Natural killer cell (primary cell): ENCODE data around the gene GAP43. TPM values are rescaled to one million over a fixed set of nuclear protein-coding genes. Genes with fewer than 3 reads are reported as not detected.

Experiments
- ATAC-seq, 3 donors: fragments of 150-1000 bp in 2 of 3; fragments of 200-7000 bp in 1 of 3; cut with Tn5 transposase; 1 replicate in 1 of 3; 2 replicates in 2 of 3; pipeline ENCODE4 v1.10.0; 2021; ENCODE audit warnings: mild to moderate bottlenecking in 2 of 3, moderate library complexity in 2 of 3
- DNase-seq, 2 donors: peaks; one replicate each; pipeline versions ENCODE4 v3.0.0 to v3.0.0-alpha.2; 2013 to 2021; ENCODE audit warnings: mixed read lengths in 1 of 2
- H3K27ac ChIP-seq: one replicate; pipeline ENCODE4 v1.5.1; 2013; ENCODE audit warnings: mild to moderate bottlenecking, low read length
- H3K27me3 ChIP-seq: one replicate; pipeline ENCODE4 v1.6.1; 2013; ENCODE audit warnings: low read length; ENCODE audit not compliant: control insufficient read depth, insufficient read depth
- H3K36me3 ChIP-seq: one replicate; pipeline ENCODE4 v1.6.1; 2013; ENCODE audit warnings: low read length; ENCODE audit not compliant: control insufficient read depth, insufficient read depth
- H3K4me1 ChIP-seq: one replicate; pipeline ENCODE4 v1.6.1; 2013; ENCODE audit warnings: low read length; ENCODE audit not compliant: control insufficient read depth, insufficient read depth
- H3K4me3 ChIP-seq: one replicate; pipeline ENCODE4 v1.5.1; 2013; ENCODE audit warnings: low read length
- H3K9me3 ChIP-seq: one replicate; pipeline ENCODE4 v1.6.1; 2013; ENCODE audit warnings: low read length; ENCODE audit not compliant: control insufficient read depth, insufficient read depth
- H3K27ac Mint-ChIP-seq, 2 donors: one replicate each; pipeline ENCODE4 v1.8.0; 2022; ENCODE audit warnings: mild to moderate bottlenecking in 2 of 2, mixed read lengths in 2 of 2, moderate library complexity in 1 of 2
- H3K27me3 Mint-ChIP-seq, 2 donors: one replicate each; pipeline ENCODE4 v1.8.0; 2022; ENCODE audit warnings: low read depth in 2 of 2, mixed read lengths in 2 of 2
- H3K36me3 Mint-ChIP-seq: one replicate; pipeline ENCODE4 v1.8.0; 2022; ENCODE audit warnings: mixed read lengths
- H3K4me1 Mint-ChIP-seq, 2 donors: one replicate each; pipeline ENCODE4 v1.8.0; 2022; ENCODE audit warnings: mixed read lengths in 2 of 2
- H3K4me3 Mint-ChIP-seq: one replicate; pipeline ENCODE4 v1.8.0; 2022; ENCODE audit warnings: mild to moderate bottlenecking, moderate library complexity, mixed read lengths
- H3K9me3 Mint-ChIP-seq, 2 donors: one replicate each; pipeline ENCODE4 v1.8.0; 2022; ENCODE audit warnings: mixed read lengths in 2 of 2
- WGBS: methylation state at CpG from one replicate; pipeline ENCODE4 v1.1.7; 2013; ENCODE audit warnings: missing lambda C conversion rate; ENCODE audit not compliant: insufficient coverage; 5-methylcytosine and 5-hydroxymethylcytosine counted together
- intact Hi-C: fragments of 100-400 bp; cut with micrococcal nuclease; formaldehyde crosslinking; loops from one replicate; pipeline ENCODE4 v1.14.2; 2022
- total RNA-seq, 4 donors: library from RNA; stranded (reverse); fragments of 120-200 nt in 1 of 4; gene quantifications; one replicate each; pipeline versions ENCODE4 v1.2.3 to v1.2.4, GENCODE V29; 2013 to 2022
- TF ChIP-seq, protein P1 (sequence below): fragments of 200-600 bp; IDR thresholded peaks from one replicate; pipeline ENCODE4 v1.8.0; 2022; ENCODE audit warnings: antibody characterized with exemption

Gene GAP43
- total RNA-seq, 3 donors from 2014 or later (not counting 1 experiment from before 2014, with no cell fraction given) = 0.14 TPM; not detected in 2

DNA sequence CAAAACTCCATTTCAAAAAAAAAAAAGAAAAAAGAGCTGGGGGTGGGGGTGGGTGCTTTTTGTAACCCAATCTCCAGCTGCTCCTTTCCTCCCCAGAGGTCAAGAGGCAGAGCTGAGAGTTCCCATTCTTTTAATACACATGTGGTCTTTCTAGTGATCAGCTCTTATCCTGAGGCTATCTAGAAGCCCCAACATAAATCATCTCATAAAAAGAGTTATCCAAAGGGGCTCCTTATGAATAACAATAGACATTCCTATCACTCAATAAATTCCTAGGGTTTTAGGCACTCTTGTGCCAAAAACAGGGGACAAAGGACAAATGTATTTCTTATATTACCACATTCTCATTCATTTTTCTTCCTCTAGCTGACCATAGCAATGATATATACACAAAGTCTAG, 25.1 kb upstream of the GAP43 start:
- Mint-ChIP-seq H3K9me3 (peaks cover 0 to 2% of the 10 kb centered on the region in 2 donors), H3K27me3 (peaks cover 10 to 12% of the 10 kb centered on the region in 2 donors), H3K4me1 (no peaks in the 10 kb centered on the region), H3K36me3 (no peaks in the 10 kb centered on the region), H3K27ac (no peak overlapping the region), H3K4me3 (no peak overlapping the region)
- H3K4me3 ChIP-seq = no peak overlapping the region
- H3K4me1 ChIP-seq = no peaks in the 10 kb centered on the region
- intact Hi-C loops = no loop called here
- H3K36me3 ChIP-seq = no peaks in the 10 kb centered on the region
- H3K27ac ChIP-seq = no peak overlapping the region
- no peak for DNase-seq
- no peak for ATAC-seq
- TF ChIP-seq, protein P1, sequence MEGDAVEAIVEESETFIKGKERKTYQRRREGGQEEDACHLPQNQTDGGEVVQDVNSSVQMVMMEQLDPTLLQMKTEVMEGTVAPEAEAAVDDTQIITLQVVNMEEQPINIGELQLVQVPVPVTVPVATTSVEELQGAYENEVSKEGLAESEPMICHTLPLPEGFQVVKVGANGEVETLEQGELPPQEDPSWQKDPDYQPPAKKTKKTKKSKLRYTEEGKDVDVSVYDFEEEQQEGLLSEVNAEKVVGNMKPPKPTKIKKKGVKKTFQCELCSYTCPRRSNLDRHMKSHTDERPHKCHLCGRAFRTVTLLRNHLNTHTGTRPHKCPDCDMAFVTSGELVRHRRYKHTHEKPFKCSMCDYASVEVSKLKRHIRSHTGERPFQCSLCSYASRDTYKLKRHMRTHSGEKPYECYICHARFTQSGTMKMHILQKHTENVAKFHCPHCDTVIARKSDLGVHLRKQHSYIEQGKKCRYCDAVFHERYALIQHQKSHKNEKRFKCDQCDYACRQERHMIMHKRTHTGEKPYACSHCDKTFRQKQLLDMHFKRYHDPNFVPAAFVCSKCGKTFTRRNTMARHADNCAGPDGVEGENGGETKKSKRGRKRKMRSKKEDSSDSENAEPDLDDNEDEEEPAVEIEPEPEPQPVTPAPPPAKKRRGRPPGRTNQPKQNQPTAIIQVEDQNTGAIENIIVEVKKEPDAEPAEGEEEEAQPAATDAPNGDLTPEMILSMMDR = no peak
- H3K27me3 ChIP-seq = no peaks in the 10 kb centered on the region
- no peaks in the 10 kb centered on the region for H3K9me3 ChIP-seq

DNA sequence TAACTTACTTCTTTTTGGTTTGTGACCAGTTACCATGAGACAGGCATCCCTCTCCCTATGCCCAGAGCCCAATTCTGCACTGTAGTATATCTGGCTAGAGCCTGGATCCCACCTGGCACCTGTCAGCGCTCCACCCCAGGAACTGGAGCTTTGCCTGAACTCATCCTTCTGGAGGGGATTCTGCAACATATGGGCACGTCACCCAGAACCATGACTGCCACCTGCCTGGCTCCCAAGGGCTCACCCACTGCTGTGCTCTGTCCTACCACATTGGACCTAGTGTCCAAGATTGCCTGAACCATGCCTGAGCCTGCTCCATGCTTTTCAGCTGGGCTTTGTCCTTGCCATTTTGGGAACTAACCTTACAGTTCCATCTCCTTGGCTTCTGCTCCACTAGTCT, 21.1 kb upstream of the GAP43 start:
- H3K4me1 ChIP-seq = no peaks in the 10 kb centered on the region
- DNase-seq = no peak
- Mint-ChIP-seq H3K27ac (no peak overlapping the region), H3K9me3 (no peaks in the 10 kb centered on the region), H3K27me3 (peaks cover 10 to 12% of the 10 kb centered on the region in 2 donors), H3K4me1 (no peaks in the 10 kb centered on the region), H3K36me3 (no peaks in the 10 kb centered on the region), H3K4me3 (no peak overlapping the region)
- no peaks in the 10 kb centered on the region for H3K36me3 ChIP-seq
- no peak overlapping the region for H3K27ac ChIP-seq
- H3K27me3 ChIP-seq = no peaks in the 10 kb centered on the region
- intact Hi-C loops = no loop called here
- H3K4me3 ChIP-seq = no peak overlapping the region
- 89% methylated on average over 2 of the region's 2 CpGs for WGBS
- ATAC-seq = no peak
- no peaks in the 10 kb centered on the region for H3K9me3 ChIP-seq
- TF ChIP-seq, protein P1 = no peak

DNA sequence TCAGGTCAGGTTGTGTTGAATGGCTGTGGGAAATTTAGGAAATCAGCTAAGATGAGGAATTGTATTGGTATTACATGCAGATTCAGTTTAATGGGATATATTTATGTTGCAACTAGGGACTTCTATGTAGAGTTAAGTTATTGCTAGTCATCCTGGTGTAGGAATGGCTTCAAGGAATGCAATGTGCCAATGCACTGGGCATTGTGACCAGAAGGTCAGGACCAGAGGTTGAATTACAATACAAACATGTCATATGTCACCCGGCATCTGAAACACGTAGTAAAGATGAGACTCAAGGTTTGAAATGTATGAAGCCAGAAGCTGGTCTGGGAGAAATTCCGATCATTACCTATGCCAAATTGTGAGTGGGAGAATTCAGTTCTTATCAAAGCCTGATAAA, 11.7 kb upstream of the GAP43 start:
- 96% methylated on average over 3 of the region's 3 CpGs for WGBS

More for the DNA sequence above, 11.7 kb upstream of the GAP43 start:
- H3K27me3 ChIP-seq = no peaks in the 10 kb centered on the region
- Mint-ChIP-seq H3K4me3 (no peak overlapping the region), H3K27me3 (peaks cover 11 to 13% of the 10 kb centered on the region in 2 donors), H3K27ac (no peak overlapping the region), H3K9me3 (no peaks in the 10 kb centered on the region), H3K36me3 (no peaks in the 10 kb centered on the region), H3K4me1 (no peaks in the 10 kb centered on the region)
- no peaks in the 10 kb centered on the region for H3K36me3 ChIP-seq
- DNase-seq = no peak
- TF ChIP-seq, protein P1 = no peak
- no peak overlapping the region for H3K4me3 ChIP-seq
- H3K9me3 ChIP-seq = no peaks in the 10 kb centered on the region
- ATAC-seq = no peak
- intact Hi-C loops = no loop called here
- no peaks in the 10 kb centered on the region for H3K4me1 ChIP-seq
- no peak overlapping the region for H3K27ac ChIP-seq
